A549 (cell line): ENCODE data around the gene TSKU. TPM values are rescaled to one million over a fixed set of nuclear protein-coding genes. Genes with fewer than 3 reads are reported as not detected.
"Not testable (repeated sequence)": the region's sequence is repeated elsewhere in the genome, so short reads cannot be mapped to it uniquely, and the experiment has no call there.

Experiments
- ATAC-seq, 2 experiments: fragments of 200-7000 bp in 1 of 2; fragments of >200 bp in 1 of 2; cut with Nextera tagmentation in 1 of 2; cut with Tn5 transposase in 1 of 2; 3 replicates each; pipeline versions ENCODE4 v1.8.0 to v1.9.1; 2018 to 2020; ENCODE audit warnings: mild to moderate bottlenecking in 1 of 2, moderate library complexity in 1 of 2
- CTCF ChIA-PET: fragments of 300-600 bp; sonication (Branson Sonifier 250); formaldehyde crosslinking; extraction: SDS; loops from one replicate; lab custom pipeline; 2021; ENCODE audit warnings: antibody characterized with exemption, inconsistent platforms; lab: Yijun Ruan, JAX
- POLR2A ChIA-PET: fragments of 350-600 bp; formaldehyde crosslinking; extraction: SDS; loops from one replicate; lab custom pipeline; 2021; ENCODE audit warnings: antibody characterized with exemption, inconsistent platforms; lab: Yijun Ruan, JAX
- DNase-seq, 2 experiments: peaks; one replicate each; pipeline versions ENCODE4 v3.0.0 to v3.0.0-alpha.2; 2011 to 2016; ENCODE audit warnings: low read depth in 1 of 2, low spot score in 1 of 2
- FAIRE-seq: peaks from 2 replicates; lab custom pipeline; 2011; peaks lifted over from hg19 to GRCh38; lab: Jason Lieb, UNC
- H3K27ac ChIP-seq, 2 experiments: fragments of >200 bp; sonication (Bioruptor Twin); formaldehyde crosslinking; 3 replicates each; pipeline ENCODE4 v1.5.1; 2016 to 2017
- H3K4me1 ChIP-seq: fragments of >200 bp; sonication (Bioruptor Twin); formaldehyde crosslinking; 3 replicates; pipeline ENCODE4 v1.6.1; 2016
- H3K4me2 ChIP-seq: fragments of >200 bp; sonication (Bioruptor Twin); formaldehyde crosslinking; 3 replicates; pipeline ENCODE4 v1.6.1; 2016
- H3K4me3 ChIP-seq: fragments of >200 bp; sonication (Bioruptor Twin); formaldehyde crosslinking; 3 replicates; pipeline ENCODE4 v1.5.1; 2016
- H3K9me3 ChIP-seq: fragments of >200 bp; sonication (Bioruptor Twin); formaldehyde crosslinking; 3 replicates; pipeline ENCODE4 v1.6.1; 2016
- ATOH8 ChIP-seq: fragments of 250-450 bp; sonication (Bioruptor Pico); IDR thresholded peaks from 2 replicates; pipeline ENCODE4 v1.5.0; 2020; ENCODE audit warnings: low read depth, mild to moderate bottlenecking, moderate library complexity
- BHLHE40 ChIP-seq: IDR thresholded peaks from 2 replicates; pipeline ENCODE4 v1.6.1; 2012; ENCODE audit warnings: low read depth, low read length, inconsistent platforms
- CBX8 ChIP-seq: fragments of 200-600 bp; sonication (generic); IDR thresholded peaks from 2 replicates; pipeline ENCODE4 v1.6.1; 2016
- CTCF ChIP-seq: fragments of >200 bp; sonication (Bioruptor Twin); formaldehyde crosslinking; IDR thresholded peaks from 3 replicates; pipeline ENCODE4 v1.5.1; 2016
- EHMT2 ChIP-seq: fragments of 200-600 bp; sonication (generic); IDR thresholded peaks from 2 replicates; pipeline ENCODE4 v1.6.1; 2016; ENCODE audit warnings: antibody characterized with exemption, low read depth, mild to moderate bottlenecking, moderate library complexity
- EP300 ChIP-seq, 2 experiments: fragments of >200 bp; sonication (Bioruptor Twin); formaldehyde crosslinking; IDR thresholded peaks; 2 replicates in 1 of 2; 3 replicates in 1 of 2; pipeline ENCODE4 v1.6.1; 2016 to 2017
- GATA3 ChIP-seq: IDR thresholded peaks from 2 replicates; pipeline ENCODE4 v1.6.1; 2012; ENCODE audit warnings: borderline replicate concordance
- HDAC2 ChIP-seq: fragments of 200-600 bp; sonication (generic); IDR thresholded peaks from 2 replicates; pipeline ENCODE4 v1.6.1; 2016
- HES2 ChIP-seq: fragments of >200 bp; sonication (Bioruptor Twin); formaldehyde crosslinking; IDR thresholded peaks from 2 replicates; pipeline ENCODE4 v1.6.1; 2016
- HEYL ChIP-seq: fragments of 250-450 bp; sonication (Bioruptor Pico); IDR thresholded peaks from 2 replicates; pipeline ENCODE4 v1.8.0; 2021; ENCODE audit warnings: mild to moderate bottlenecking, moderate library complexity
- HMGXB4 ChIP-seq: fragments of 250-450 bp; sonication (Bioruptor Pico); IDR thresholded peaks from 2 replicates; pipeline ENCODE4 v1.5.0; 2021; ENCODE audit warnings: mild to moderate bottlenecking, moderate library complexity, borderline replicate concordance
- HOXA7 ChIP-seq: fragments of 250-450 bp; sonication (Bioruptor Pico); IDR thresholded peaks from 2 replicates; pipeline ENCODE4 v1.5.0; 2020; ENCODE audit warnings: mild to moderate bottlenecking, moderate library complexity
- JUN ChIP-seq, 2 experiments: fragments of >200 bp; sonication (Bioruptor Twin); formaldehyde crosslinking; IDR thresholded peaks; 2 replicates in 1 of 2; 3 replicates in 1 of 2; pipeline ENCODE4 v1.6.1; 2016 to 2017
- POLR2A ChIP-seq: IDR thresholded peaks from 2 replicates; pipeline ENCODE4 v1.6.1; 2012; ENCODE audit warnings: mild to moderate bottlenecking, low read length
- POLR2AphosphoS2 ChIP-seq: conservative IDR thresholded peaks from 2 replicates; pipeline ENCODE4 v1.6.1; 2012; ENCODE audit warnings: low read length, improper control_type of control experiment, inconsistent platforms
- RARB ChIP-seq: fragments of 250-450 bp; sonication (Bioruptor Pico); IDR thresholded peaks from 2 replicates; pipeline ENCODE4 v1.8.0; 2021; ENCODE audit warnings: mild to moderate bottlenecking, moderate library complexity
- RCOR1 ChIP-seq: fragments of 150-350 bp; IDR thresholded peaks from 2 replicates; pipeline ENCODE4 v1.6.1; 2014; ENCODE audit warnings: antibody characterized with exemption, low read length, low read depth
- TP53 ChIP-seq: fragments of 250-450 bp; sonication (Bioruptor Pico); IDR thresholded peaks from 2 replicates; pipeline ENCODE4 v1.5.0; 2021; ENCODE audit warnings: mild to moderate bottlenecking, moderate library complexity
- ZFP36 ChIP-seq: fragments of 450-650 bp; IDR thresholded peaks from 2 replicates; pipeline ENCODE4 v1.6.1; 2014; ENCODE audit warnings: borderline replicate concordance; ENCODE audit not compliant: partially characterized antibody
- ZNF302 ChIP-seq: fragments of 250-450 bp; sonication (Bioruptor Pico); IDR thresholded peaks from 2 replicates; pipeline ENCODE4 v1.9.0; 2021; ENCODE audit warnings: inconsistent platforms, mild to moderate bottlenecking, moderate library complexity
- WGBS: methylation state at CpG from one replicate; pipeline ENCODE4 v1.1.6; 2017; ENCODE audit errors: missing lambda C conversion rate; 5-methylcytosine and 5-hydroxymethylcytosine counted together
- polyA plus RNA-seq, 4 experiments: library from polyadenylated mRNA; depleted of rRNA in 3 of 4; stranded (reverse); fragments of >200 nt; fragmentation: RNase III in 1 of 4; extraction: RNeasy Plus Mini Kit Qiagen cat#74134 plus additional on column Dnase treatment in 1 of 4; gene quantifications; 2 replicates in 3 of 4; 3 replicates in 1 of 4; pipeline ENCODE4 v1.2.3, GENCODE V29; 2011 to 2017

TSKU gene
- polyA plus RNA-seq, 2 of the 4 experiments (the other 2 are of a cell fraction), result 164 to 171 TPM

GRCh38 chr11:76788661-76789442, 5.7 kb downstream of the TSKU start:
- H3K27ac ChIP-seq, result peak overlapping the region; percentile 96 to 98
- ATAC-seq, result no peak
- FAIRE-seq, result no peak

GRCh38 chr11:76789443-76789719, 6.2 kb downstream of the TSKU start:
- H3K27ac ChIP-seq, result peak overlapping the region; percentile 96 to 98
- peak overlapping the region; percentile 92 for H3K4me2 ChIP-seq
- no peak for TF ChIP-seq HES2
- TF ChIP-seq JUN (IDR thresholded peaks at IDR 0.05), result no peak
- TF ChIP-seq RCOR1, result no peak
- no peak for TF ChIP-seq HOXA7 (CRISPR knock-in tag)
- no peak for TF ChIP-seq POLR2A
- no peak for TF ChIP-seq HMGXB4 (CRISPR knock-in tag)
- TF ChIP-seq EP300 (IDR thresholded peaks at IDR 0.05), result no peak
- TF ChIP-seq ZFP36, result no peak
- TF ChIP-seq ZNF302, result no peak
- TF ChIP-seq HDAC2, result no peak
- TF ChIP-seq HEYL (CRISPR knock-in tag), result no peak
- TF ChIP-seq TP53 (CRISPR knock-in tag), result no peak
- TF ChIP-seq EHMT2, result no peak
- no peak for TF ChIP-seq BHLHE40
- no peak for TF ChIP-seq RARB (CRISPR knock-in tag)
- TF ChIP-seq GATA3, result no peak
- TF ChIP-seq CTCF, result no peak
- no peak for TF ChIP-seq ATOH8 (CRISPR knock-in tag)
- ChIA-PET CTCF (no interaction called here), POLR2A (no interaction called here)
- peak overlapping the region; percentile 71; the same call in 2 of the 3 replicates for H3K4me3 ChIP-seq
- no peak for FAIRE-seq
- no peak for DNase-seq
- H3K4me1 ChIP-seq, result peaks cover 87% of the 10 kb centered on the region
- WGBS, result 66% methylated on average over 2 of the region's 2 CpGs
- no peaks in the 10 kb centered on the region for H3K9me3 ChIP-seq
- ATAC-seq, result no peak

More at GRCh38 chr11:76788661-76789442, 5.7 kb downstream of the TSKU start:
- TF ChIP-seq JUN (IDR thresholded peaks at IDR 0.05), result peak in 1 of 2 experiments; percentile 40; a peak in 2 of 5 replicates
- no peak for TF ChIP-seq CBX8
- Histone ChIP-seq H3K4me2 (peak overlapping the region; percentile 92), H3K4me1 (peaks cover 81% of the 10 kb centered on the region), H3K9me3 (no peaks in the 10 kb centered on the region), H3K4me3 (peak overlapping the region; percentile 71)
- DNase-seq, result no peak
- CTCF ChIA-PET, result interaction anchor here (0.9 to 5.3 kb wide), 4 partner anchors 10 to 131 kb away, joined by 3 to 36 read pairs (median 3); no protein-coding TSS in a partner anchor
- POLR2A ChIA-PET, result interaction anchor here (0.7 to 5.3 kb wide), 3 partner anchors 11 to 25 kb away, joined by 6 to 99 read pairs (median 7); no protein-coding TSS in a partner anchor
- 70% methylated on average over 10 of the region's 10 CpGs for WGBS

GRCh38 chr11:76790251-76790650, 7.1 kb downstream of the TSKU start:
- POLR2A ChIA-PET, result no interaction called here
- H3K4me3 ChIP-seq, result peak overlapping the region; percentile 71; the same call in 1 of the 3 replicates
- WGBS, result 97% methylated on average over 5 of the region's 5 CpGs
- TF ChIP-seq POLR2AphosphoS2, result no peak
- TF ChIP-seq JUN (IDR thresholded peaks at IDR 0.05), result peak in 1 of 2 experiments; percentile 38; a peak in 1 of 5 replicates
- TF ChIP-seq, all 56 proteins: peak for 1
- CTCF ChIA-PET, result no interaction called here
- ATAC-seq (no peak), DNase-seq (no peak), FAIRE-seq (no peak)
- Histone ChIP-seq H3K4me1 (peaks cover 95% of the 10 kb centered on the region), H3K27ac (peak overlapping the region; percentile 96 to 98), H3K4me2 (peak overlapping the region; percentile 92), H3K9me3 (no peaks in the 10 kb centered on the region)

- ChIA-PET CTCF (interaction anchor here (0.9 to 2.7 kb wide), 5 partner anchors 9 to 57 kb away, joined by 3 to 14 read pairs (median 8); partner anchors contain the start of gene TSKU), POLR2A (interaction anchor here (0.8 to 3.7 kb wide), 3 partner anchors 8 to 21 kb away, joined by 4 to 25 read pairs (median 4); partner anchors contain the start of gene TSKU)
- not testable (repeated sequence) for ATAC-seq, DNase-seq, H3K9me3 ChIP-seq, FAIRE-seq
- H3K4me3 ChIP-seq, result peak overlapping the region; percentile 71; the same call in 1 of the 3 replicates
- peak overlapping the region; percentile 92 for H3K4me2 ChIP-seq
- H3K4me1 ChIP-seq, result peaks cover 100% of the 10 kb centered on the region
- WGBS, result 73% methylated on average over 4 of the region's 4 CpGs
- H3K27ac ChIP-seq, result peak overlapping the region; percentile 96 to 98
These were observed 8.0 kb downstream of the TSKU start for GRCh38 chr11:76791002-76791770.
